Lower leg skin (tissue), 3 donors: ENCODE data around the gene OR8B8.

Experiments
- POLR2A ChIP-seq, 2 donors: fragments of 450-650 bp; IDR thresholded peaks; one replicate each; pipeline ENCODE4 v1.6.1; 2016 to 2017; ENCODE audit warnings: antibody characterized with exemption in 2 of 2, mild to moderate bottlenecking in 1 of 2, moderate library complexity in 1 of 2
- TF ChIP-seq, protein P1 (sequence below), 3 donors: fragments of 450-650 bp; IDR thresholded peaks; one replicate each; pipeline ENCODE4 v1.5.1; 2016; ENCODE audit warnings: antibody characterized with exemption in 3 of 3, mild to moderate bottlenecking in 3 of 3, moderate library complexity in 2 of 3

DNA sequence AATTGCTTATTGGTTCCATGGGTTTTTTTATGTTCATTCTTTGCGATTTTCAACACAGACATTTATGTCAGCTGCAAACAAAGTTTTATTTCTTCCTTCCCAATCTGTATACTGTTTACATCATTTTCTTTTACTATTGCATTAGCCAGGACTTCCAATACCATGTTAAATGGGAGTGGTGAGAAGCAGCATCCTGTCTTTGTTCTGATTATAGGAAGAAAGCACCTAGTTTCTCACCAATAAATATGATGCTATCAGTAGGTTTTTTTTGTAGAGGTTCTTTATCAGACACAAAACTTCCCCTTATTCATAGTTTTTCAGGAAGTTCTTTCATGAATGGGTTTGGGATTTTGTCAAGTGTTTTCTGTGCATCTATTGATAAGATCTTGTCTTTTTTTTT lies 28.0 kb upstream of the OR8B8 start:
- TF ChIP-seq, protein P1, sequence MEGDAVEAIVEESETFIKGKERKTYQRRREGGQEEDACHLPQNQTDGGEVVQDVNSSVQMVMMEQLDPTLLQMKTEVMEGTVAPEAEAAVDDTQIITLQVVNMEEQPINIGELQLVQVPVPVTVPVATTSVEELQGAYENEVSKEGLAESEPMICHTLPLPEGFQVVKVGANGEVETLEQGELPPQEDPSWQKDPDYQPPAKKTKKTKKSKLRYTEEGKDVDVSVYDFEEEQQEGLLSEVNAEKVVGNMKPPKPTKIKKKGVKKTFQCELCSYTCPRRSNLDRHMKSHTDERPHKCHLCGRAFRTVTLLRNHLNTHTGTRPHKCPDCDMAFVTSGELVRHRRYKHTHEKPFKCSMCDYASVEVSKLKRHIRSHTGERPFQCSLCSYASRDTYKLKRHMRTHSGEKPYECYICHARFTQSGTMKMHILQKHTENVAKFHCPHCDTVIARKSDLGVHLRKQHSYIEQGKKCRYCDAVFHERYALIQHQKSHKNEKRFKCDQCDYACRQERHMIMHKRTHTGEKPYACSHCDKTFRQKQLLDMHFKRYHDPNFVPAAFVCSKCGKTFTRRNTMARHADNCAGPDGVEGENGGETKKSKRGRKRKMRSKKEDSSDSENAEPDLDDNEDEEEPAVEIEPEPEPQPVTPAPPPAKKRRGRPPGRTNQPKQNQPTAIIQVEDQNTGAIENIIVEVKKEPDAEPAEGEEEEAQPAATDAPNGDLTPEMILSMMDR (IDR thresholded peaks at IDR 0.05): no peak
- TF ChIP-seq POLR2A (IDR thresholded peaks at IDR 0.05): no peak
